Left lung (tissue), 10 donors: ENCODE results near the gene FBXL15. TPM values are rescaled to one million over a fixed set of nuclear protein-coding genes. Genes with fewer than 3 reads are reported as not detected.

ENCODE experiments used
- ATAC-seq: fragments of 200-7000 bp; cut with Tn5 transposase; one replicate; pipeline ENCODE4 v1.9.1; 2020; ENCODE audit warnings: moderate library complexity
- DNase-seq, 4 donors: peaks; one replicate each; pipeline ENCODE4 v3.0.0-alpha.2; 2013 to 2020
- H3K27ac ChIP-seq, 2 donors: fragments of 200-600 bp; sonication (generic) in 1 of 2; one replicate each; pipeline versions ENCODE4 v1.5.0 to v1.8.0; 2020 to 2021
- H3K27me3 ChIP-seq, 2 donors: fragments of 200-600 bp; sonication (generic) in 1 of 2; one replicate each; pipeline versions ENCODE4 v1.5.0 to v1.8.0; 2020 to 2021
- H3K36me3 ChIP-seq, 2 donors: fragments of 200-600 bp; sonication (generic) in 1 of 2; one replicate each; pipeline versions ENCODE4 v1.5.0 to v1.8.0; 2020 to 2021
- H3K4me1 ChIP-seq, 2 donors: fragments of 200-600 bp; one replicate each; pipeline ENCODE4 v1.8.0; 2021
- H3K4me3 ChIP-seq, 2 donors: fragments of 200-600 bp; sonication (generic) in 1 of 2; one replicate each; pipeline versions ENCODE4 v1.5.0 to v1.8.0; 2020 to 2021; ENCODE audit warnings: mild to moderate bottlenecking in 1 of 2
- H3K9me3 ChIP-seq, 2 donors: fragments of 200-600 bp; sonication (generic) in 1 of 2; one replicate each; pipeline versions ENCODE4 v1.5.0 to v1.8.0; 2020 to 2021
- intact Hi-C, 2 donors: fragments of 100-400 bp; cut with DNase I; formaldehyde crosslinking; loops; one replicate each; pipeline versions ENCODE4 v1.11.2 to v1.14.2; 2022
- polyA plus RNA-seq, 6 donors: library from polyadenylated mRNA; unstranded; fragments of 120-200 nt; gene quantifications; one replicate each; pipeline ENCODE4 v1.2.1, GENCODE V29; 2013; ENCODE audit not compliant: insufficient read length in 6 of 6
- total RNA-seq, 2 donors: library from RNA; stranded (reverse); fragmentation: NEBNext Ultra II Directional; extraction: Animal tissue kit (Norgen Biotek cat#: 25700); gene quantifications; one replicate each; pipeline ENCODE4 v1.2.1, GENCODE V29; 2021
- TF ChIP-seq, protein P1 (sequence below), 2 donors: fragments of 200-600 bp; sonication (generic) in 1 of 2; IDR thresholded peaks; one replicate each; pipeline versions ENCODE4 v1.5.0 to v1.8.0; 2021; ENCODE audit warnings: antibody characterized with exemption in 2 of 2
- donor health status: DM: no; HTN: yes; CAD: no.
- donor health status: DM: no; HTN: no; CAD: no.

The FBXL15 gene
- total and polyA plus RNA-seq, 8 donors, result 5.7 to 18.7 (median 7.4) TPM

- DNase-seq (no peak), ATAC-seq (no peak)
- TF ChIP-seq, protein P1, sequence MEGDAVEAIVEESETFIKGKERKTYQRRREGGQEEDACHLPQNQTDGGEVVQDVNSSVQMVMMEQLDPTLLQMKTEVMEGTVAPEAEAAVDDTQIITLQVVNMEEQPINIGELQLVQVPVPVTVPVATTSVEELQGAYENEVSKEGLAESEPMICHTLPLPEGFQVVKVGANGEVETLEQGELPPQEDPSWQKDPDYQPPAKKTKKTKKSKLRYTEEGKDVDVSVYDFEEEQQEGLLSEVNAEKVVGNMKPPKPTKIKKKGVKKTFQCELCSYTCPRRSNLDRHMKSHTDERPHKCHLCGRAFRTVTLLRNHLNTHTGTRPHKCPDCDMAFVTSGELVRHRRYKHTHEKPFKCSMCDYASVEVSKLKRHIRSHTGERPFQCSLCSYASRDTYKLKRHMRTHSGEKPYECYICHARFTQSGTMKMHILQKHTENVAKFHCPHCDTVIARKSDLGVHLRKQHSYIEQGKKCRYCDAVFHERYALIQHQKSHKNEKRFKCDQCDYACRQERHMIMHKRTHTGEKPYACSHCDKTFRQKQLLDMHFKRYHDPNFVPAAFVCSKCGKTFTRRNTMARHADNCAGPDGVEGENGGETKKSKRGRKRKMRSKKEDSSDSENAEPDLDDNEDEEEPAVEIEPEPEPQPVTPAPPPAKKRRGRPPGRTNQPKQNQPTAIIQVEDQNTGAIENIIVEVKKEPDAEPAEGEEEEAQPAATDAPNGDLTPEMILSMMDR (IDR thresholded peaks at IDR 0.05), result no peak
- intact Hi-C loops, result no loop called here
- H3K36me3 ChIP-seq, result peaks cover 0 to 21% of the 10 kb centered on the region in 2 donors
- no peak overlapping the region for H3K4me3 ChIP-seq
- peaks cover 12 to 30% of the 10 kb centered on the region in 2 donors for H3K4me1 ChIP-seq
- H3K27ac ChIP-seq, result no peak overlapping the region
- no peaks in the 10 kb centered on the region for H3K27me3 ChIP-seq
- no peaks in the 10 kb centered on the region for H3K9me3 ChIP-seq
Observed at GRCh38 chr10:102426803-102427287, 6.2 kb downstream of the FBXL15 start.

DNA sequence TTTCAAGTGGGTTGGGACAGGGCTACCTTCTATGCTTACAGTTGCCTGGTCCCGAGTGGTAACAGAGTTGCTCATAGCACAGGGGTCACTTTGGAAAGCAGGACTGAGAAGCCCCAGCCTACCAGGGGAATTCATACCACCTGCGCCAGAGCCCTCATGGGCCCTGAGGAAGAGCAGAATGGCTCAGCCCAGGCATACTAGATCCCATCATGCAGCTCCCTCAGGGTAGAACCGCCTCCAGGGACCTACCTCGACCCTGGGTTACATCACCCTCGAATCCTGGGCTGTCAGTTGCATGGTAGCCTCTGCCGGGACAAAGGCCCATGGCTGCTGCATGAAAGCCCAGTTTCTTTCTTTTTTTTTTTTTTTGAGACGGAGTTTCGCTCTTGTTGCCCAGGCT is 8.8 kb downstream of the FBXL15 start:
- no peak for DNase-seq
- H3K4me1 ChIP-seq, result peaks cover 6 to 28% of the 10 kb centered on the region in 2 donors
- H3K4me3 ChIP-seq, result no peak overlapping the region
- no peaks in the 10 kb centered on the region for H3K27me3 ChIP-seq
- no peak overlapping the region for H3K27ac ChIP-seq
- no peaks in the 10 kb centered on the region for H3K9me3 ChIP-seq
- TF ChIP-seq, protein P1 (IDR thresholded peaks at IDR 0.05), result no peak
- H3K36me3 ChIP-seq, result peaks cover 0 to 6% of the 10 kb centered on the region in 2 donors
- ATAC-seq, result no peak
- intact Hi-C loops, result no loop called here

- Histone ChIP-seq H3K27me3 (no peaks in the 10 kb centered on the region), H3K27ac (peak overlapping the region; percentile 69 to 84), H3K9me3 (no peaks in the 10 kb centered on the region), H3K4me1 (peaks cover 13 to 42% of the 10 kb centered on the region in 2 donors), H3K36me3 (no peaks in the 10 kb centered on the region), H3K4me3 (peak overlapping the region; percentile 88)
- TF ChIP-seq, protein P1 (IDR thresholded peaks at IDR 0.05), result no peak
- ATAC-seq (peak; percentile 1), DNase-seq (no peak)
- intact Hi-C loops, result loop anchor here in 1 of 2 donors (5.0 kb wide), 1 partner anchor 46 kb away; no protein-coding TSS in a partner anchor
Observed at GRCh38 chr10:102431452-102432124, 11.0 kb downstream of the FBXL15 start.

DNA sequence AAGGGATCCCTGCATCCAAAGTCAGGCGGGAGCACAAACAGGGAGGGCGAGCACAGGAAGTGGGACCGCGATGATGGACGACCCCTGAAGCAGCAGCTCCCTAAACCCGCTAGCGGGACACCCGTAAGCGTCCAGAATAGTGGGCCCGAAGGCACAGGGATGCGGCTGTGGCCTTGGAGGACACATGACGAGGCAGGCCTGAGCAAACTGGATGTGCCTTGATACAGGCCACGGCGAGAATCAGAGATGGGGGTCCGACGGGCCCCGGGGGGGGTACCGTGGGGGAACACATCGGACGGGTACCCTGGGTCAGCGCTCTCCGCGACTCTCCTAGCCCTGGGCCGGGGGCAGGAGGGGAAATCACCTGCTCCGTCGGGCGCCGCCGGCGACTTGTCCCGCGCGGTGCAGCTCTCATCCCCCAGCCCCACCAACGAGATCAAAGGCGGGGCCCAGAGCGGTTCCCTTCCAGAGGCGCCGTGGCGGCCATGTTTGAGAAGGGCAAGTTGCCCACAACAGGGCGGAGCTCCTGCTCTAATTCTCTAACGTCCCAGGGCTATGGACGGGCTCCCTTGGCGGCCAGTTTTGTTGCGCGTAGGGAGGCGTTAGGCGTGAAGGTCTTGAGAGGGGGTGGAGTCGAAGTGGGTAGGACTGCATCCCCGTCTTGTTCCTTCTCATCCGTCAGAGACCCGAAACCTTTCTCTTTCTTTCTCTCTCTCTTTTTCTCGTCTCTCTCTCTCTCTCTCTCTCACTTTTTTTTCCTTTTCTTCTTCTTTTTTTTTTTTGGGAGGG is 11.7 kb downstream of the FBXL15 start, which contains the start of gene CUEDC2:
CUEDC2 (minus strand) TSS at position 413 of the 789 bp plus-strand sequence. CDS start 7,386 bp downstream, outside the sequence.
- peak within 1 kb of the TSS; percentile 88 for H3K4me3 ChIP-seq
- peaks cover 13 to 43% of the 10 kb centered on the region in 2 donors for H3K4me1 ChIP-seq
- intact Hi-C loops, result loop anchor here in 1 of 2 donors (5.0 kb wide), 1 partner anchor 45 kb away; no protein-coding TSS in a partner anchor
- ATAC-seq, result peak; percentile 91
- no peaks in the 10 kb centered on the region for H3K9me3 ChIP-seq
- H3K27me3 ChIP-seq, result no peaks in the 10 kb centered on the region
- peak within 1 kb of the TSS; percentile 69 to 84 for H3K27ac ChIP-seq
- DNase-seq, result peak; percentile 96 to 99 (median 98)
- no peaks in the 10 kb centered on the region for H3K36me3 ChIP-seq
- TF ChIP-seq, protein P1 (IDR thresholded peaks at IDR 0.05), result no peak
